COLO668 (cell line): ENCODE measurements around the gene CHD9.
"Not testable (repeated sequence)": the region's sequence is repeated elsewhere in the genome, so short reads cannot be mapped to it uniquely, and the experiment has no call there.

Experiments
- DNase-seq: peaks from one replicate; lab custom pipeline; 2025; ENCODE audit not compliant: unreplicated experiment; lab: John Stamatoyannopoulos, UW

Gene CHD9

GRCh38 chr16:53048139-53048915 lies 6.5 kb upstream of the CHD9 start:
- no peak for DNase-seq

DNA sequence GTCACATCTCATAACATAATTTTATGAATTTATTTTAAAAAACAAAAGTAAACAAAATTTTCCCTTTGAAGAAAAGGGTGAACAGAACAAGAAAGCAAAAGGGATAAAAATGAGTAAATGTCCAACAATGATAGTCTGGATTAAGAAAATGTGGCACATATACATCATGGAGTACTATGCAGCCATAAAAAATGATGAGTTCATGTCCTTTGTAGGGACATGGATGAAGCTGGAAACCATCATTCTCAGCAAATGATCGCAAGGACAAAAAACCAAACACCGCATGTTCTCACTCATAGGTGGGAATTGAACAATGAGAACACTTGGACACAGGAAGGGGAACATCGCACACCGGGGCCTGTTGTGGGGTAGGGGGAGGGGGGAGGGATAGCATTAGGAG lies 3.5 kb upstream of the CHD9 start:
- not testable (repeated sequence) for DNase-seq

GRCh38 chr16:53052519-53053501 lies 2.0 kb upstream of the CHD9 start, which contains the start of gene CHD9NB:
Gene CHD9NB, minus strand, starts transcription at chr16:53052897. Its CDS starts 8,739 bp downstream, at chr16:53044158.
- DNase-seq, result no peak

DNA sequence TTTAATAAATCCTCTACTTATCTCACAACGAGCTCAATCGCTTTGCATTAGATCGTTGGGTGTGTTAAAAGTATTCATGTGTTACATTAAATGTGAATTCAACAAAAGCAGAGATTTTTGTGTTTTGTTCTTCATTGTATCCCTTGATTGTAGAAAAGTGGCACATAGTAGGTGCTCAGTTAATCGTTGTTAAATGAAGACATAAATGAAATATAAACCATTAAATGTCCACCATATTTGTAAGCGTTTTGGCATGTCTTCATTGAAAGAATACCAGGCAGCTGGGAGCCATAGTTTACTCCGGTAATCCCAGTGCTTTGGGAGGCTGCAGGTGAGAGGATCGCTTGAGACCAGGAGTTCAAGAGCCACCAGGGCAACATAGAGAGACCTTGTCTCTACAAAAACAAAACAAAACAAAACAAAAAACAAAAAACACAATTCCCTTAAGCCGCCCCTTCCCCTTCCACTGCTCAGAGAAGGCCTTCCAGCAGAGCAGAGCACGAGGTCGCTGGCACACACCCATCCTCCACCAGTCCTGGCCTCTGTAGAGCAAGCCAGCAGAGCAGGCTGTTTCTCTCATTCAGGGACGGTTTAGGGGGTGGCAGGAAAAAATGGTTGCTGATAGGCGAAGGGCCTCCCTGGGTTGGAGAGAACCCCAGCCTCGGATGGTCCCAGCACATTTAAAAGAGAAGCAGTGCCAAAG lies 673 bp upstream of the CHD9 start:
- peak; percentile 29 for DNase-seq

GRCh38 chr16:53055541-53056391 lies 975 bp downstream of the CHD9 start:
- DNase-seq, result no peak

GRCh38 chr16:53056392-53056881 lies 1.6 kb downstream of the CHD9 start:
- no peak for DNase-seq

GRCh38 chr16:53057658-53058057 lies 2.9 kb downstream of the CHD9 start:
- no peak for DNase-seq

DNA sequence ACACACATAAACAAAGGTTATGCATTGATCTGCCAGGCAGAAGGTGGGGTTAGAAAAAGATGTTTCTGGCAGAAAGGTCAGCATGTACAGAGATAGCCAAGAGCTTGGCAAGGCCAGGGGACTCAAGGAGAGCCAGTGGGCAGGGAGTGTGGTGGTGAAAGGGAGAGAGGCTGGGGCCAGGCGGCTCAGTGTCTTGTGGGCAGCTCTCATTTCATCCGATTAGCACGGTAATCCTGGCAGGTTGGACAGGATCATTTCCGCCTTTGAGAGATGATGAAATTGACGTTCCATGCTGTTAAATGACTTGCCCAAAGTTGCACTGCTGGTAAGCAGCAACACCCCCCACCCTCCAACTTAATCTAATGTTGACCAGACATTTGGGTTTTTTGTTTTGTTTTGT lies 3.6 kb downstream of the CHD9 start:
- DNase-seq, result no peak

DNA sequence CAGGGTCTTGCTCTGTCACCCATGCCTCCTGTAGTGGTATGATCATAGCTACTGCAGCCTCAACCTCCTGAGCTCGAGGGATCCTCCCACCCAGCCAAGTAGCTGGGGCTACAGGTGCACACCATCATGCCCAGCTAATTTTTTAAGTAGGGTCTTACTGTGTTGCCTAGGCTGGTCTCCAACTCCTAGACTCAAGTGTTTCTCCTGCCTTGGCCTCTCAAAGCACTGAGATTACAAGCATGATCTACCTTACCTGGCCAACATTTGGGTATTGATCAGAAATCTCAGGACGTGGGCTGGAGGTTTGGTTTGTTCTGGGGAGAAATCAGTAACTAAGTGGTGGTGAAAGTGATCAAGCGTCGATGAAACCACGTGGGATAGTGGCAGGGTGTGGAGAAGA lies 4.1 kb downstream of the CHD9 start:
- no peak for DNase-seq

GRCh38 chr16:53059672-53060071 lies 4.9 kb downstream of the CHD9 start:
- DNase-seq, result no peak

- DNase-seq, result no peak
These were observed 6.5 kb downstream of the CHD9 start for GRCh38 chr16:53061256-53061655.

DNA sequence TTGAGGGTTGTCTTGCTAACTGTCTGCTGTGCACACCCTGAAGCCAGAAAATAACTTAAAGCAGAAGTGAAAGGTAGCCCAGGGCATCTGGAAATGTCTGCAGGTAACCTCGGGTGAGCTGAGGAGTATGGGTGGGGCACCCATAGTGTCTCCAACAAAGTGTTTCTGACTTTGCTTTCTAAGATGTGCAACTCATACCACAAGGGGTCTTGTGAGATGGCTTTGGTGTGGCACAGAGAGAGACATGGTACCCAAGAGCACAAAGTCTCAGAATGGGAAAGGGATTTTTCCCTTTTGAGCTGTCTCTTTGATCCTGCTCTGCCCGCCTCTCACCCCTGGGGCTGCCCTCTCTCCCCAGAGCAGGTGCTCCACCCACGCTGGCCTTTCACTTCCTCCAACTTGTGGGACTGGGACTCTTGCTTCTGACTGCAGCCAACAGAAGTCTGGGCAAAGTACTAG lies 6.9 kb downstream of the CHD9 start:
- DNase-seq, result no peak

DNA sequence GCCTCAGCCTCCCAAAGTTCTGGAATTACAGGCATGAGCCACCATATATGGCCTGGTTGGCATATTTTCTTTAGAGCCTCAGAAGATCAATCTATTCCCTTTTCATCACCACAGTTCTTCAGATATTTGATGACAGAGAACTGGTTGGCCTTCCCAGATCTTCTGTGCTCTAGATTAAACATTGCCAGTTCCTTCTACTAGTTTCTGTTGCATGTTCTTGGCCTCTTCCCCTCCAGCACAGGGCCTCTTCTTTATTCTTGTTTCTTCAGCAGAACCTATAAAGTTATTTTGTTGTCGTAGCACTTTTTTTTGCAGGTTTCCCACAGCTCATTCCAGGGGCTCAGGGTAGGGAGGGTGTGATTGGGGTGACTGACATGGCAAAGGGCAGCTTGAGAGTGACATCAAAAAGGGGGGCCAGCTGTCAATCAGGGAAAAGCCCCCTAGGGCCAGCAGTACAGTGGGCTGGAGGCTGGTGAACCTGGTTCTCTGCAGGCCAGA lies 9.3 kb downstream of the CHD9 start:
- DNase-seq, result no peak

DNA sequence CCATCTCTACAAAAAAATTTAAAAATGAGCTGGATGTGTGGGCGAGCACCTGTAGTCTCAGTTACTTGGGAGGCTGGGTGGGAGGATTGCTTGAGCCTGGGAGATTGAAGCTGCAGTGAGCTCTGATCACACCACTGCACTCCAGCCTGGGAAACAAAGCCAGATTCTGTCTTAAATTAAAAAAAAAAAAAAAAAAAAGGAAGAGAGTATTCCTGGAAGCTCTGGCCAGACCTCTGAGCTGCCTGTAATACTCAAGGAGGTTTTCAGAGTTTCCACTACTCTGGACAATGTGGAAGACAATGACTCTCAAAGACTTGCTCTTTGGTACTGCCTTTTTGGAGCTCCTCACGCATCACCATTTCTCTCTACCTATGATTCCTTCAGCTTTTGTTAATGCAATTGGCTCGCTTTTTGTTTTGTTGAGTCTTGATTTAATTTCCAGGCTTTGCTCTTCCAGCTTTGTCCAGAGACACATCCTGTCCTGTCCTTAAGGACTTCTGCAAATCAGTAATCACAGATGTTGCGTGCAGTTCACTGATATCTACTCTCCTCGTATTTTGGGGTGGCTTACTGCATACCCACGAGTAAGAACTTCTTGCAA lies 10.8 kb downstream of the CHD9 start:
- DNase-seq, result no peak

GRCh38 chr16:53067675-53068074 lies 12.9 kb downstream of the CHD9 start:
- no peak for DNase-seq

- no peak for DNase-seq
These were observed 13.6 kb downstream of the CHD9 start for GRCh38 chr16:53068423-53068833.

- DNase-seq, result no peak
These were observed 15.0 kb downstream of the CHD9 start for GRCh38 chr16:53069772-53070171.

DNA sequence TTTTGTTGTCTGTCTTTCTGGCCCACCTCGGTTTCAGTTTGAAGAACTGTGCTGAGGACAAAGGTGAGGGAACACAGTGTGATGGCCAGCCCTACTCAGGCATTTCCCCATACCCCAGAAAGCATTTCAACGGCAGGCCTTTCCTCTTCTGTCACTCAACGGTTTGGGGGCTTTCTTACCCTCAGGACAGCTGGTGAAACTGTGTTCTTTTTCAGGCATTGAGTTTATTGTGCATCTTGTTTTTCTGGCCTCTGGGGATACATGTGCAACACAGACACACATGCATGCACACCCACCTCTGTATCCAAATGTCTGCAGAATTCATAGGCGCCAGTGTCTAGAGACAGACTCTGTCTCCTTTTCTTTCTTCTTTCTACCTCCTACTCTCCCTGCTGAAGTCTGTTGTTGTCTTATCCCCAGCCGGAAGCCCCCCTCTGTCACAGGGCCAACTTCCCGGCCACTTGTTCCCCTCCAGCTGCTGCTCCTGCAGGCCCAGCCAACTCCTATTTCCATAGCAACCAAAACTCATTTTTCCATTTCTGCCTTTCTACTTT lies 17.0 kb downstream of the CHD9 start:
- DNase-seq, result no peak

DNA sequence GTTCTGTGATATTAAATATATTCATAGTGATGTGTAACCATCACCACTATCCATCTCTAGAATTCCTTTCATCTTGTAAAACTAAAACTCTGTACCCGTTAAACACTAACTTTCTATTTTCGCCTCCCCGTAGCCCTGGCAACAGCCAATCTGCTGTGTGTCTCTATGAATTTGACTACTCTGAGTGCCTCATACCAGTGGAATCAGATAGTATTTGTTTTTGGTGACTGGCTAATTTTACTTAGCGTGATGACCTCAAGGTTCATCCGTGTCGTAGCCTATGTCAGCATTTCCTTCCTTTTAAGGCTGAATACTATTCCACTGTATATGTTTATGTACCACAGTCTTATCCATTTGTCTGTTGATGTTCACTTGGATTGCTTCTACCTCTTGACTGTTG lies 18.2 kb downstream of the CHD9 start:
- no peak for DNase-seq
